MM.1S (cell line): ENCODE data around the gene MYOF.

Experiments used
- DNase-seq: peaks from one replicate; pipeline ENCODE4 v3.0.0-alpha.2; 2015
- H2AFZ ChIP-seq: fragments of 300-600 bp; sonication (generic); 2 replicates; pipeline ENCODE4 v1.6.0; 2016; ENCODE audit warnings: antibody characterized with exemption, low read length
- H3F3A ChIP-seq: fragments of 300-600 bp; sonication (generic); 2 replicates; pipeline ENCODE4 v1.6.1; 2016; ENCODE audit warnings: mild to moderate bottlenecking, antibody characterized with exemption, low read length, moderate library complexity, mixed read lengths; ENCODE audit not compliant: insufficient read depth
- H3K27ac ChIP-seq: fragments of 300-600 bp; sonication (generic); 2 replicates; pipeline ENCODE4 v1.5.1; 2016; ENCODE audit warnings: mild to moderate bottlenecking, low read length
- H3K27me3 ChIP-seq: fragments of 300-600 bp; sonication (generic); replicated peaks from 2 replicates; pipeline ENCODE4 v1.6.0; 2016; ENCODE audit warnings: low read length; ENCODE audit not compliant: insufficient read depth
- H3K36me3 ChIP-seq: fragments of 300-600 bp; sonication (generic); replicated peaks from 2 replicates; pipeline ENCODE4 v1.6.1; 2016; ENCODE audit warnings: mild to moderate bottlenecking, low read length, mixed read lengths; ENCODE audit not compliant: insufficient read depth
- H3K4me1 ChIP-seq: fragments of 300-600 bp; sonication (generic); 2 replicates; pipeline ENCODE4 v1.6.1; 2016; ENCODE audit warnings: low read length, mixed read lengths
- H3K4me2 ChIP-seq: fragments of 300-600 bp; sonication (generic); 2 replicates; pipeline ENCODE4 v1.6.0; 2016; ENCODE audit warnings: low read depth, low read length
- H3K4me3 ChIP-seq: fragments of 300-600 bp; sonication (generic); 2 replicates; pipeline ENCODE4 v1.5.1; 2016; ENCODE audit warnings: low read length, mixed read lengths
- H3K79me2 ChIP-seq: fragments of 300-600 bp; sonication (generic); 2 replicates; pipeline ENCODE4 v1.6.1; 2016; ENCODE audit warnings: mixed run types, low read length, mixed read lengths
- H3K9ac ChIP-seq: fragments of 300-600 bp; sonication (generic); 2 replicates; pipeline ENCODE4 v1.6.1; 2016; ENCODE audit warnings: low read length, mixed read lengths
- H3K9me2 ChIP-seq: fragments of 300-600 bp; sonication (generic); replicated peaks from 2 replicates; pipeline ENCODE4 v1.6.1; 2016; ENCODE audit warnings: mild to moderate bottlenecking, low read length, mixed read lengths; ENCODE audit not compliant: insufficient read depth
- H3K9me3 ChIP-seq: fragments of 300-600 bp; sonication (generic); replicated peaks from 2 replicates; pipeline ENCODE4 v1.6.1; 2016; ENCODE audit warnings: mild to moderate bottlenecking, low read length, mixed read lengths; ENCODE audit not compliant: insufficient read depth
- H4K20me1 ChIP-seq: fragments of 300-600 bp; sonication (generic); 2 replicates; pipeline ENCODE4 v1.6.1; 2016; ENCODE audit warnings: mild to moderate bottlenecking, low read length, moderate library complexity, mixed read lengths; ENCODE audit not compliant: insufficient read depth
- EZH2 ChIP-seq: fragments of 300-600 bp; sonication (generic); optimal IDR thresholded peaks from 2 replicates; pipeline ENCODE3; 2017; ENCODE audit warnings: low read depth, mild to moderate bottlenecking, antibody characterized with exemption, low read length, mixed read lengths
- EZH2phosphoT487 ChIP-seq: fragments of 300-600 bp; sonication (generic); IDR thresholded peaks from 2 replicates; pipeline ENCODE4 v1.6.1; 2018; ENCODE audit warnings: antibody characterized with exemption, low read length
- TF ChIP-seq, protein P1 (sequence below): fragments of 300-600 bp; sonication (generic); IDR thresholded peaks from 2 replicates; pipeline ENCODE4 v1.5.1; 2016; ENCODE audit warnings: antibody characterized with exemption, low read length, mixed read lengths

MYOF gene

DNA sequence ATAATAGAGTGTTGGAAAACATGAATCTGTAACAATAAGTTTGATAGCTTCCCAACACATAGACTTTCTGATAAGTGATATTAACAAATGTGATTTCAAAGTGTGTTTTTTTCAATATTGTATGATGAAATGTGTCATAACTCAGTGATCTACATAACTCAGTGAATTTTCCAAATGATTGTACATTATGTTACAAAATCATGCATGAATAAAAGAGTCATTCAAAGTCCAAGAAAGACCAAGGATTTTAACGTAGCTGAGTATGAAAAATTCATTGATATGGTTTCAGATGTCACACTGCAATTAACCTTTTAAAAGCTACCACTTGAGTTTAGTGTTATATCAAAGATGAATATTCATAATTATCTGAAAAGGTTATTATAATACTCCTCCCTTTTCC, 111.2 kb downstream of the MYOF start:
- no peaks in the 10 kb centered on the region for H3F3A ChIP-seq

DNA sequence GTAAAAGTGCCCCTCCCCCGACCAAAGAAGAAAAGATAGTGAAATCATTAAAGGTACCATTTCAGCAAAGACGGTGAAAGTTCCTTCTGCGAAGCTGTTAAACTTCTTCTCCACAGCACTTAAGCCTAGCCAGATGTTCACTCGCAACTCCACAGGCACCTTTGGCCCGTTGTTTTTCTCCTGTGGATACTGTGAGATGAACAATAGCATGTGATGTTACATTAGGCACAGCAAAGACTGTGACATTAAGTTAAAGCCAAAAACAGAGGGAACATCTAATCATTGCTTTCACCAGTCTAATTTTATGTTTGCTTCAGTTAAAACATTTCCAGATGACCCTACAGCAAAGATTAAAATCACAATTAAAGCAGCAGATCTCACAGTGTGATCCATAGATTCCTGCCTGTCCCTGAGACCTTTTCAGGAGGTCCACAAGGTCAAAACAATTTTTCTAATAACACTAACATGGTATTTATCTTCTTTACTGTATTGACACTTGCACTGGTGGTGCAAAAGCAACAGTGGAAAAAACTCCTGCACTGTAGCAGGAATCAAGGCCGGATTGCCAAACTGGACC, 112.5 kb downstream of the MYOF start:
- no peak overlapping the region for H3K9ac ChIP-seq
- no peaks in the 10 kb centered on the region for H3K79me2 ChIP-seq
- no peak overlapping the region for H3K4me3 ChIP-seq
- H3K27ac ChIP-seq, result no peak overlapping the region
- H3K36me3 ChIP-seq, result no peaks in the 10 kb centered on the region
- H3K27me3 ChIP-seq, result no peaks in the 10 kb centered on the region
- no peak overlapping the region for H3K4me2 ChIP-seq
- H3K9me2 ChIP-seq, result no peaks in the 10 kb centered on the region
- no peak overlapping the region for H2AFZ ChIP-seq
- H4K20me1 ChIP-seq, result no peaks in the 10 kb centered on the region
- no peaks in the 10 kb centered on the region for H3F3A ChIP-seq
- no peaks in the 10 kb centered on the region for H3K4me1 ChIP-seq
- no peak for TF ChIP-seq EZH2phosphoT487
- TF ChIP-seq, protein P1, sequence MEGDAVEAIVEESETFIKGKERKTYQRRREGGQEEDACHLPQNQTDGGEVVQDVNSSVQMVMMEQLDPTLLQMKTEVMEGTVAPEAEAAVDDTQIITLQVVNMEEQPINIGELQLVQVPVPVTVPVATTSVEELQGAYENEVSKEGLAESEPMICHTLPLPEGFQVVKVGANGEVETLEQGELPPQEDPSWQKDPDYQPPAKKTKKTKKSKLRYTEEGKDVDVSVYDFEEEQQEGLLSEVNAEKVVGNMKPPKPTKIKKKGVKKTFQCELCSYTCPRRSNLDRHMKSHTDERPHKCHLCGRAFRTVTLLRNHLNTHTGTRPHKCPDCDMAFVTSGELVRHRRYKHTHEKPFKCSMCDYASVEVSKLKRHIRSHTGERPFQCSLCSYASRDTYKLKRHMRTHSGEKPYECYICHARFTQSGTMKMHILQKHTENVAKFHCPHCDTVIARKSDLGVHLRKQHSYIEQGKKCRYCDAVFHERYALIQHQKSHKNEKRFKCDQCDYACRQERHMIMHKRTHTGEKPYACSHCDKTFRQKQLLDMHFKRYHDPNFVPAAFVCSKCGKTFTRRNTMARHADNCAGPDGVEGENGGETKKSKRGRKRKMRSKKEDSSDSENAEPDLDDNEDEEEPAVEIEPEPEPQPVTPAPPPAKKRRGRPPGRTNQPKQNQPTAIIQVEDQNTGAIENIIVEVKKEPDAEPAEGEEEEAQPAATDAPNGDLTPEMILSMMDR, result no peak
- no peak for TF ChIP-seq EZH2
- H3K9me3 ChIP-seq, result no peaks in the 10 kb centered on the region
- DNase-seq, result no peak

More for the DNA sequence above, 111.2 kb downstream of the MYOF start:
- no peak for DNase-seq
- no peak overlapping the region for H2AFZ ChIP-seq
- H3K36me3 ChIP-seq, result no peaks in the 10 kb centered on the region
- no peak overlapping the region for H3K4me2 ChIP-seq
- H3K9ac ChIP-seq, result no peak overlapping the region
- H3K4me3 ChIP-seq, result no peak overlapping the region
- no peaks in the 10 kb centered on the region for H3K79me2 ChIP-seq
- H3K27ac ChIP-seq, result no peak overlapping the region
- H3K9me3 ChIP-seq, result no peaks in the 10 kb centered on the region
- TF ChIP-seq EZH2phosphoT487, result no peak
- TF ChIP-seq, protein P1, result no peak
- no peak for TF ChIP-seq EZH2
- H3K27me3 ChIP-seq, result no peaks in the 10 kb centered on the region
- no peaks in the 10 kb centered on the region for H3K9me2 ChIP-seq
- H3K4me1 ChIP-seq, result no peaks in the 10 kb centered on the region
- no peaks in the 10 kb centered on the region for H4K20me1 ChIP-seq

DNA sequence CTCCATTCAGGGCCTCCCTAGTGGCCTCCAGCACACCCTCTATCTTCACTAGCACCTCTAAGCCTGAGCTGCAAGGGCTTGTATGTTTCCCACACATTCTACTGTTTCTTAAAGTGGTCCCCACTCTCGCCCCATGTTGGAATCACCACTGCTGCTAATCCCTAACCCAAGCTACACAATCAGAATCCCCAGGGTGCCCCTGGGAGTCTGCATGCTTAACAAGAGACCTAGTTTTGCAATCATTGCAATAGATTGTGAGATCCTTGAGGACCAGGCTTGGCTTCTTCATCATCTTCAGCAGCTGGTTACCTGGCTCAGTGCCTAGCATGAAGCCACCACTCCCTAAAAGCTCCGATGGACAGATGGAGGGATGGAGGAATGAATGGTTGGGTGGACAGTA, 113.9 kb downstream of the MYOF start:
- Histone ChIP-seq H3F3A (no peaks in the 10 kb centered on the region), H3K4me2 (no peak overlapping the region), H3K27ac (no peak overlapping the region), H3K9ac (no peak overlapping the region), H3K4me1 (no peaks in the 10 kb centered on the region), H3K36me3 (no peaks in the 10 kb centered on the region), H3K27me3 (no peaks in the 10 kb centered on the region), H4K20me1 (no peaks in the 10 kb centered on the region), H3K9me3 (no peaks in the 10 kb centered on the region), H3K9me2 (no peaks in the 10 kb centered on the region), H3K79me2 (no peaks in the 10 kb centered on the region), H2AFZ (no peak overlapping the region), H3K4me3 (no peak overlapping the region)
- DNase-seq, result no peak
- no peak for TF ChIP-seq EZH2phosphoT487
- TF ChIP-seq EZH2, result no peak
- TF ChIP-seq, protein P1, result no peak
